Glomerular visceral epithelial cell (primary cell): Measurements from ENCODE around the gene LANCL3.
"Not testable (repeated sequence)": the region's sequence is repeated elsewhere in the genome, so short reads cannot be mapped to it uniquely, and the experiment has no call there.

ENCODE experiments used
- DNase-seq: peaks from one replicate; pipeline ENCODE4 v3.0.0-alpha.2; 2016; ENCODE audit errors: extremely low spot score

The LANCL3 gene

GRCh38 chrX:37571426-37572107 lies at the start of gene LANCL3:
LANCL3 (plus strand) TSS chrX:37571661; CDS start chrX:37571871, 210 bp downstream.
- peak; percentile 8 for DNase-seq

GRCh38 chrX:37523673-37524072 lies 47.8 kb upstream of the LANCL3 start:
- DNase-seq: not testable (repeated sequence)

- no peak for DNase-seq
Measured at GRCh38 chrX:37541991-37542390, 29.5 kb upstream of the LANCL3 start.

GRCh38 chrX:37542791-37543190 lies 28.7 kb upstream of the LANCL3 start:
- DNase-seq: no peak

- DNase-seq: no peak
Measured at GRCh38 chrX:37543324-37543723, 28.1 kb upstream of the LANCL3 start.

- DNase-seq: not testable (repeated sequence)
Measured at GRCh38 chrX:37544531-37544930, 26.9 kb upstream of the LANCL3 start.

GRCh38 chrX:37545066-37545465 lies 26.4 kb upstream of the LANCL3 start:
- DNase-seq: no peak

GRCh38 chrX:37549619-37550018 lies 21.8 kb upstream of the LANCL3 start:
- DNase-seq: not testable (repeated sequence)

GRCh38 chrX:37553476-37553875 lies 18.0 kb upstream of the LANCL3 start:
- no peak for DNase-seq

GRCh38 chrX:37565254-37565653 lies 6.2 kb upstream of the LANCL3 start:
- not testable (repeated sequence) for DNase-seq

- not testable (repeated sequence) for DNase-seq
Measured at GRCh38 chrX:37570349-37570748, 1.1 kb upstream of the LANCL3 start.

- DNase-seq: peak; percentile 21
Measured at GRCh38 chrX:37572108-37572587, 687 bp downstream of the LANCL3 start.

GRCh38 chrX:37573121-37573520 lies 1.7 kb downstream of the LANCL3 start:
- not testable (repeated sequence) for DNase-seq

GRCh38 chrX:37578045-37578444 lies 6.6 kb downstream of the LANCL3 start:
- no peak for DNase-seq

GRCh38 chrX:37580080-37580479 lies 8.6 kb downstream of the LANCL3 start:
- DNase-seq: no peak

GRCh38 chrX:37587337-37587736 lies 15.9 kb downstream of the LANCL3 start:
- DNase-seq: not testable (repeated sequence)

GRCh38 chrX:37590047-37590446 lies 18.6 kb downstream of the LANCL3 start:
- no peak for DNase-seq

- DNase-seq: no peak
Measured at GRCh38 chrX:37594755-37595382, 23.4 kb downstream of the LANCL3 start.

GRCh38 chrX:37599729-37600128 lies 28.3 kb downstream of the LANCL3 start:
- DNase-seq: no peak

GRCh38 chrX:37603938-37604409 lies 32.5 kb downstream of the LANCL3 start:
- peak; percentile 13 for DNase-seq

GRCh38 chrX:37607243-37607642 lies 35.8 kb downstream of the LANCL3 start:
- no peak for DNase-seq

- no peak for DNase-seq
Measured at GRCh38 chrX:37608156-37608555, 36.7 kb downstream of the LANCL3 start.

GRCh38 chrX:37609727-37610126 lies 38.3 kb downstream of the LANCL3 start:
- DNase-seq: no peak
